Measurements from ENCODE around the gene GTF2IRD1. TPM values are rescaled to one million over a fixed set of nuclear protein-coding genes. Genes with fewer than 3 reads are reported as not detected.
"Not testable (repeated sequence)": the region's sequence is repeated elsewhere in the genome, so short reads cannot be mapped to it uniquely, and the experiment has no call there.

GTF2IRD1 gene
- total RNA-seq, 1 donor from 2014 or later: 13.8 TPM

- no peak for DNase-seq (ENCODE audit: extremely low read depth, low read depth, low spot score)
Observed at GRCh38 chr7:74489997-74490945, 36.6 kb downstream of the GTF2IRD1 start.

GRCh38 chr7:74491490-74491889, 37.8 kb downstream of the GTF2IRD1 start:
- DNase-seq (ENCODE audit: extremely low read depth, low read depth, low spot score): not testable (repeated sequence)

GRCh38 chr7:74493295-74493694, 39.6 kb downstream of the GTF2IRD1 start:
- DNase-seq (ENCODE audit: extremely low read depth, low read depth, low spot score): no peak

- DNase-seq (ENCODE audit: extremely low read depth, low read depth, low spot score): no peak
Observed at GRCh38 chr7:74494076-74494548, 40.4 kb downstream of the GTF2IRD1 start.

- no peak for DNase-seq (ENCODE audit: extremely low read depth, low read depth, low spot score)
Observed at GRCh38 chr7:74495112-74496086, 41.7 kb downstream of the GTF2IRD1 start.

GRCh38 chr7:74496272-74496671, 42.6 kb downstream of the GTF2IRD1 start:
- no peak for DNase-seq (ENCODE audit: extremely low read depth, low read depth, low spot score)

GRCh38 chr7:74496773-74497172, 43.1 kb downstream of the GTF2IRD1 start:
- DNase-seq (ENCODE audit: extremely low read depth, low read depth, low spot score): not testable (repeated sequence)

- DNase-seq (ENCODE audit: extremely low read depth, low read depth, low spot score): no peak
Observed at GRCh38 chr7:74498354-74498753, 44.6 kb downstream of the GTF2IRD1 start.

- DNase-seq (ENCODE audit: extremely low read depth, low read depth, low spot score): no peak
Observed at GRCh38 chr7:74498996-74499834, 45.5 kb downstream of the GTF2IRD1 start.

GRCh38 chr7:74499835-74500388, 46.2 kb downstream of the GTF2IRD1 start:
- no peak for DNase-seq (ENCODE audit: extremely low read depth, low read depth, low spot score)

GRCh38 chr7:74501298-74501697, 47.6 kb downstream of the GTF2IRD1 start:
- DNase-seq (ENCODE audit: extremely low read depth, low read depth, low spot score): no peak

GRCh38 chr7:74502216-74502891, 48.6 kb downstream of the GTF2IRD1 start:
- no peak for DNase-seq (ENCODE audit: extremely low read depth, low read depth, low spot score)

- DNase-seq (ENCODE audit: extremely low read depth, low read depth, low spot score): no peak
Observed at GRCh38 chr7:74503061-74503460, 49.4 kb downstream of the GTF2IRD1 start.

GRCh38 chr7:74503943-74504342, 50.2 kb downstream of the GTF2IRD1 start:
- no peak for DNase-seq (ENCODE audit: extremely low read depth, low read depth, low spot score)

- DNase-seq (ENCODE audit: extremely low read depth, low read depth, low spot score): no peak
Observed at GRCh38 chr7:74505471-74506324, 52.0 kb downstream of the GTF2IRD1 start.

GRCh38 chr7:74506325-74506724, 52.6 kb downstream of the GTF2IRD1 start:
- DNase-seq (ENCODE audit: extremely low read depth, low read depth, low spot score): no peak

GRCh38 chr7:74507538-74508319, 54.0 kb downstream of the GTF2IRD1 start:
- DNase-seq (ENCODE audit: extremely low read depth, low read depth, low spot score): no peak

GRCh38 chr7:74509453-74509852, 55.7 kb downstream of the GTF2IRD1 start:
- DNase-seq (ENCODE audit: extremely low read depth, low read depth, low spot score): not testable (repeated sequence)
